Measurements from ENCODE around the gene LIFR.
"Not testable (repeated sequence)": the region's sequence is repeated elsewhere in the genome, so short reads cannot be mapped to it uniquely, and the experiment has no call there.

LIFR gene

DNA sequence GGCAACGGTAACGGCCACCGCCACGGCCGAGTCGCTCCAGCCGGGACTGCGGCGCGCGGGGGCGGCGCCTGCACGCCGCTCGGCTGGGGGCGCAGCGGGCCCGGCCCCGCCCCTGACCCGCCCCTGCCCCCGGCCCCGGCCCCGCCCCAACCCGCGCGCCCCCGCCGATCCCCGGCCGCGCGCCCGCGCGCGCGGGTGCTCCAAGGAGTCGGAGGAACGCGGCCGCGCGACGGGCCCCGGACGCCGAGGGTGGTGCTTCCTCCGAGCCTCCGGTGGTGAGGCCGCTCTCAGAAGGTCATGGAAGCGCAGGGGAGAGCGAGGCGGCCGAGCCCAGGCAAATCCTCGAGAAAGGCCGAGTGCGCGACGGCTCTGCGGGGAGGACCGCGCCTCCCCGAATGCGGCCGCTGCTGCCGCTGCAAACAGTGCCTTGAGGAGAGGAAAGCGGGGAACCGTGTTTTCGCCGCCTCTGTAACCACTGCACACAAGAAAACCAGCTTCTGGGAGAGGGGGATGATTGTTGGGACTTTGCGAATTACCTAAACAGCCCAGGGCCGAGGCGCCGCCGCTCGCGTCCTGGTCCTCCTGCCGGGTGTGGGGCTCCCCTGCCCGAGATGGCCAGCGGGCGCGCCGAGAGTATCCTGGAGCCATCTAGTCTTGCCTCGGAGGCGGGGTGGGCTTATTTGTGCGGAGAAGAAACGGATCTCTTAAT is at the start of gene LIFR:
TSS of gene LIFR (minus strand) at position 48 of the 709 bp plus-strand sequence. CDS start 25,999 bp downstream, outside the sequence.
- DNase-seq (ENCODE audit: low read depth in 2 of 3, low spot score in 1 of 3) = peak; percentile 15 to 45 (median 19)

DNA sequence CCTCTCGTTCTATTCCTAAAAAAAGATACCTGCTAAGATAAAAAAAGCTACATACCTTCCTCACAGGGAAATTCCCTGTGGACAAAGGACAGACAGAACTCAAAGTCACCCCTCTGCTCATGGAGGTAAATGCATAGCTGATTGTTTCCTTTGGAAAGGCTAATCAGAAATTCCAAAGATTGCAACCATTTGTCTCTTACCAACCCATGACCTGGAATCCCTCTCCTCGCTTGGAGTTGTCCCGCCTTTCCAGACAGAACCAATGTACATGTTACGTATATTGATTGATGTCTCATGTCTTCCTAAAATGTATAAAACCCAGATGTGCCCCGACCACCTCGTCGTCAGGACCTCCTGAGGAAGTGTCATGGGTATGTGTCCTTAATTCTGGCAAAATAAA is 49.2 kb upstream of the LIFR start:
- no peak for DNase-seq (ENCODE audit: low read depth in 2 of 3, low spot score in 1 of 3)

DNA sequence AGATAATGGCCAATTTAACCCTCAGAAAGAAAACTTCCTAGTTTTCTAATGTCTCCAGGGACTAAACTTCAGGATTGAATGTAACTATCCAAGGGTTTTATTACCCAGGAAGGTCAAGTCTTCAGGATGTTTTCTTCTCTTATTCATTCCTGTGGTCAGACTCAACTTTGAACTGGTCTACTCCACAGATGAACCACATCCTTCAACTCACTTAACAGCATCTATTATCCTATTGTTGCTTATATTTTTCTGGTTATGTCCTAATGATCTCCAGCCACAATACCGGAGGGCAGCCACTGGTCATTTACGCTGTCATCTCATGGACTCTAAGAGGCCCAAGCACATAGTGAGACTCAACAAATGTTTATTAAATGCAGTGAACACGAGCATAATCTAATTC is 47.2 kb upstream of the LIFR start:
- DNase-seq (ENCODE audit: low read depth in 2 of 3, low spot score in 1 of 3) = no peak

DNA sequence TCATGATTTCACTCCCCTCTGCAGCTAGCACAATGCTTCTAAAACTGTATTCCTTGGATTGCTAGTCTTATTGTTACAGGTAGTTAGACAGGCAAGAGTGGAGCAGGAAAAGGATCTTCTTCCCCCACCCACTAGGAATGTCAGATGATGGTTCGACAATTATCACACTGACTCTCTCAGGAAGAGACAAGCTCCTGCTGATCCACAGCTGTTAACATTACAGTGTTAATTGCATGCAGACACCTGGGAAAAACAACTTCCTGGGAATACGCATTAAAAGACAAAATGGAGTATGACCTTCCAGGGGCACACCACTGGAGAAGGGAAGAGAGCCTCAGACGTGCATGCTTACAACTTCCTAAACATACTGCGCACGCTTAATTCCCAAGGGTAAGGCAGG is 46.2 kb upstream of the LIFR start:
- no peak for DNase-seq (ENCODE audit: low read depth in 2 of 3, low spot score in 1 of 3)

DNA sequence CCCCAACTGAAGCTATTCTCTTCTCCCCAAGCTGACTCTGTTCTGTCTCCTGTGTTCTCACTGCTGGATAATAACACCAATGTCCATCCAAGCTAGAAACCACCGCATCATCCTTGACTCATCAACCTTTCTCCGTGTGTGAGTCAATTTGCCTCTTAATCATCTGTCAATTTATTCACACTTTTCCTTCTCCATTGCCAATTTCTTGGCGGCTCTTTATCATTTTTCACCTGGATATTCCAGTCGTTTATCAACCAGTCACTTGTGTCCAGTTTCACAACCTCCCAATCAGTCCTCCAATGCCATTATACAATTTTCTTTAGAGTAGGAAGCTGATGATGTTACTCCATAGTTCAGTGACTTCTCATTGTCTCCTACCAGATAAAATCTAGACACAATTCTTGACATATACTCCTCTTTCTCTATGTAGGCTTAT is 45.4 kb upstream of the LIFR start:
- no peak for DNase-seq (ENCODE audit: low read depth in 2 of 3, low spot score in 1 of 3)

DNA sequence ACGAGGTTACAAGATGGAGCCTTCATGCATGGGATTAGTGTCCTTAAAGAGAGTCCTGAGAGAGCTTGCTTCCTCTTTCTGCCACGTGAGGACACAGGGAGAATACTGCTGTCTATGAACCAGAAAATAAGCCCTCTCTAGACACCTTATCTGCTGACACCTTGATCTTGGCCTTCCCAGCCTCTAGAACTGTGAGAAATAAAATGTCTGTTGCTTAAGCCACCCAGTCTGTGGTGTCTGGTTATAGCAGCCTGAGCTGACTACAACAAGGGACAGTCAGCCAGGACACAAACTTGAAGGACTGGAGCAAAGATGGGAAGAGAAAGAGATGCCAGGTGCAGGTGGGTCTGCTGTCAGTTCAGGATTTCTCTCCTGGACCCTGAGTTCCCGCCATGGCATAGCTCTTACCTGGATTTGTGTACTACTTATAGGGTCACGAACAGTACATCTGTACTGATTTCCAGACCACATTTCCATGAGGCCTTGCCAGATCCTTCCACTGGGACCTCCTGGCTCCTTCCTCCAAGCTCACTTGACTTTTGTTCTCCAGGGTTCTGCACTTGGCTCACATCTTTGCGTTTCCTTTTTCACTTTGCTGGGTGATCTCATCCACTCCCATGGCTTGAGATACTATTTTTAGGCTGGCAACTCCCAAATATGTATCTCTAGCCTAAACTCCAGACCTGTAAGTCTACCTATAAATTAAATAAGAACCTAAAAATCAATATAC is 44.9 kb upstream of the LIFR start:
- no peak for DNase-seq (ENCODE audit: low read depth in 2 of 3, low spot score in 1 of 3)

DNA sequence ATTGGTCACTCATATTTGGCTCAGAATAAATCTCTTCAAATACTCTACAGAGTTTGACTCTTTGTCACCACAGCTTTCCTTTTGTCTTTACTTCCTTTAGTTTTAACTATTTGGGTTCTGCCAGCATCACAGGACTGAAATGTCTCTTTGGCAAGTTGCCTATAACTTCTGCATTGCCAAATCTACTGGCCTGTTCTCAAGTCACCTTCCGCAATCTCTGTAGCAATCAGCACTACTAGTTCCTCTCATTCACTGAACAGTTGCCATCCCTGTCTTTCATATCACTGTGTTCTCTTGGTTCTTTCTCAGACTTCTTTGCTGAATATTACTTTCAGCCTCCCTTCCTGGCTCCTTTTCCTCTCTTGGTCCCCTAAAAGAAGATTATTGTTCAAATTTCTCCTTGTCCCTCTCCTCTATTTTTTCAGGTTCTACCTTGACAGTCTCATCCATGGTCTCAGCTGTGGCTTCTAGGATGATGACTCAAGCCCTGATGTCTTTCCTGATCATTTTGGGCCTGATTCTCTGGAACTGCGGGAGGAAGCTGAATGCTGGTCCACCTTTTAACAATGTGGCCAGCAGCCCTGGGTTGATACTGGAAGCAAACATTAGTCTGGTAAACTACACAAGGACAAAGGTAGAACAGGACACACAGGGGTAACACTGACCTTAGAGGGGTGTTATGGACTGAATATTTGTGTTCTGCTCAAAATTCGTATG is 44.0 kb upstream of the LIFR start:
- DNase-seq (ENCODE audit: low read depth in 2 of 3, low spot score in 1 of 3) = no peak

- DNase-seq (ENCODE audit: low read depth in 2 of 3, low spot score in 1 of 3) = not testable (repeated sequence)
Measured at GRCh38 chr5:38599751-38600150, 43.3 kb upstream of the LIFR start.

DNA sequence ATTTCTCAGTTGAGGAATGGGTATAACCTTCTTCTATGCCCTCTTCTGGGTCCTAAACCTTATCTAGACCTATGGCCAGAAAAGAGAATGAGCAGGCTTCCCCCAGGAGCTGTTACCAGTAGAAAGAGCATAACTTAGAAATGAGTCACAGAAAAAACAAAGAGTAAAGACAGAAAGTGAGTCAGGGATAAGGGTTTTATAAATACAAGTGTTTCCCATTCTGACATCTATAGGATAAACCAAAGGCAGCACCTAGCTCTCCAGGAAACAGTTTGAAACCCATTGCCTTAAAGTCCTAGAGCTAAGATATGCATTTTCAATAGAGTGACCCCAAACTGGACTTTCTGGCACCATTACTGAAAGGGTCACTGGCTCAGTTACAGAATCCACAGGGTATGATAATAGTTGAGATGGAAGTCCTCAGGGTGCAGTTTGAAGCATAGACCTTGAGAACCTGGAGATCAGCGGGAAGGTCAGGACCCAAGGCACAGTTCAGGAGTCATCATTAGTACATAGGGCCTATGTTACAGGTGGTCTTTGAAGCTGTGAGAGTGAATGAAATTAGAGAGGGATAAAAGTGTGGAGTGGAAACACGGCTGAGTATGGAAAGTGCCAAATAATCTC is 42.7 kb upstream of the LIFR start:
- no peak for DNase-seq (ENCODE audit: low read depth in 2 of 3, low spot score in 1 of 3)

DNA sequence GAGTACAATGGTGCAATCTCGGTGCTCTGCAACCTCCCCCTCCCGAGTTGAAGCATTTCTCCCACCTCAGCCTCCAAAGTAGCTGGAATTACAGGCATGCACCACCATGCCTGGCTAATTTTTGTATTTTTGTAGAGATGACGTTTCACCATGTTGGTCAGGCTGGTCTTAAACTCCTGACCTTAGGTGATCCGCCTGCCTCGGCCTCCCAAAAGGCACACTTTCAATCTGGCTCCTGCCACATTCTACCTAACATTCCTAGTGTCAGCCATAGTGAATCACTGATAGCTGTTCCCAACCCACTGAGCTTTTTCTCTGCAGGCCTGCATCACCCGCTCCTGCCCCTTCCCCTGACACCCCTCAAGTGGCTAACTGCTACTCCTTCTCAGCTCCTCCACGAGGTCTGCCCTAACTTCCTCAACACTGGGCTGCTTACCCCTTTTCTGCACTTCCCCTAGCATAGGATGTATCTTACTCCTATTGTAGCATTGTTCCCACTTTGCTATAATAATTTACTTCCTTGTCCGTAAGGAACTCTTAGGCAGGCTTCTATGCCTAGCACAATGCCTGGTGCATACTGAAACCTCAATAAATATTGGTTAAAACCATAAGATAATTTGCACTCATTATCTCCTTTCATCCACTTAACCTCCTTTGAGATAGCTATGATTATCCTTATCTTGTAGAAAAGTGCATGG is 42.0 kb upstream of the LIFR start:
- no peak for DNase-seq (ENCODE audit: low read depth in 2 of 3, low spot score in 1 of 3)

- DNase-seq (ENCODE audit: low read depth in 2 of 3, low spot score in 1 of 3) = no peak
Measured at GRCh38 chr5:38596981-38597380, 40.5 kb upstream of the LIFR start.

- DNase-seq (ENCODE audit: low read depth in 2 of 3, low spot score in 1 of 3) = no peak
Measured at GRCh38 chr5:38595132-38595745, 38.8 kb upstream of the LIFR start.

- no peak for DNase-seq (ENCODE audit: low read depth in 2 of 3, low spot score in 1 of 3)
Measured at GRCh38 chr5:38593959-38594358, 37.5 kb upstream of the LIFR start.

DNA sequence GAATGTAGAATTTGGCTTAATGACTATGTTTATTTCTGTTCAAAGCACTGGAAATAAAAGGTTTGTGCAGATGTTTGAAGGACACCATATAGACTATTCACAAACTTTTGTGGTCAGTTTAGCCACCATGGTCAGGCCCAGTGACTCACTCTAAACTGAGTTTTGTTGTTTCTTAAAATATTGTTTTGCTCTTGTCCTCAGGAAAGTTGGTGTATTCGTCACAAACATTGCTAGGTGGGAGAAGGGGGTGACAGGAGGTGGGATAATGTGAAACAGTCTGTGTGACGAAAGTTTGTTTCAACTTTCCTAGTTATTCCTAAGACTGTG is 35.0 kb upstream of the LIFR start:
- DNase-seq (ENCODE audit: low read depth in 2 of 3, low spot score in 1 of 3) = no peak

DNA sequence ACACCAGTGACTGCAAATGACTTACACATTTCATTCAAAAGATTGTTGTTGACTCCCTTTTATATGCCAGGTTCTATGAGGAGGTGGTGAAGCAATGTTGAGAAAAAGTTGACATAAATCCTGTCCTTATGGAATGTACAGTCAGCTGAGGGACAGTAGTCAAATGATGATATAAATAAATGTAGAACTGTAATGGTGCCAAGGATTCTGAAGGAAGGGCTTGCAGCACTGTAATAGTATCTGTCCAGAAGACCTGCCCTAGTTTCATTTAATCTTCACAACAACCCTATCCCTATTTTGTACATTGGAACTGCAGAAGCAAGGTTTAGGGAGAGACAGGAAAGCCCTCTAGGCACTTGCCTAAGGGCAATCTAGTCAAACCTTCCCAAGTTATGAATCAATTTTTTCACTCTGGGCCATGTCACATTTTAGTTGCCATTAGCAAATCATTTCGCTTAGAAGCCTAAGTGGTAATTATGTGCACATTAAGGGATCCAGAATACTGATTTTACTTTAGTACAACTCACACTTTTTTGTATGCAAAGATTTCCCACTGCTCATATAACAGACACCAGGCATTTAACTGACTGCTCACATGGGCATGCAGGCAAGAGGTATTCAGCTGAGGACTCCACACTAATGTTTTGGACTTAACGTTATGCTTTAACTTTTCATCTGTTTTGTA is 34.5 kb upstream of the LIFR start:
- DNase-seq (ENCODE audit: low read depth in 2 of 3, low spot score in 1 of 3) = no peak

GRCh38 chr5:38589629-38590028 is 33.2 kb upstream of the LIFR start:
- no peak for DNase-seq (ENCODE audit: low read depth in 2 of 3, low spot score in 1 of 3)

GRCh38 chr5:38585816-38586215 is 29.4 kb upstream of the LIFR start:
- DNase-seq (ENCODE audit: low read depth in 2 of 3, low spot score in 1 of 3) = no peak

GRCh38 chr5:38583500-38583899 is 27.1 kb upstream of the LIFR start:
- DNase-seq (ENCODE audit: low read depth in 2 of 3, low spot score in 1 of 3) = no peak

DNA sequence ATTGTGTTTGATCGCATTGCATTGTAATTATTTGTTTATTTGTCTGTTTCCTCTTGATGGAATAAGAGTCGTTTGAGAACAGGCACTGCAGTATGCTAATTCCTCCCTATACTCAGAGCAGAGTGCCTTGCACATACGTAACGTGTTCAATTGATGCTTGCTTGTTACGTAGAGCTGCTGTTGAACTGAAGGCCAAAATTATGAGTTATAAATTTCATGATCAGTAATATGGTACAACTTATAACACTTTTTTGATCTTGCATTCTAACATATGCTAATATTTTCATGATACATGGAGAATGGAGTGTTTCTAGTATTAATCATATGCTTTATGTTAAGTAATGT is 26.5 kb upstream of the LIFR start:
- DNase-seq (ENCODE audit: low read depth in 2 of 3, low spot score in 1 of 3) = no peak

DNA sequence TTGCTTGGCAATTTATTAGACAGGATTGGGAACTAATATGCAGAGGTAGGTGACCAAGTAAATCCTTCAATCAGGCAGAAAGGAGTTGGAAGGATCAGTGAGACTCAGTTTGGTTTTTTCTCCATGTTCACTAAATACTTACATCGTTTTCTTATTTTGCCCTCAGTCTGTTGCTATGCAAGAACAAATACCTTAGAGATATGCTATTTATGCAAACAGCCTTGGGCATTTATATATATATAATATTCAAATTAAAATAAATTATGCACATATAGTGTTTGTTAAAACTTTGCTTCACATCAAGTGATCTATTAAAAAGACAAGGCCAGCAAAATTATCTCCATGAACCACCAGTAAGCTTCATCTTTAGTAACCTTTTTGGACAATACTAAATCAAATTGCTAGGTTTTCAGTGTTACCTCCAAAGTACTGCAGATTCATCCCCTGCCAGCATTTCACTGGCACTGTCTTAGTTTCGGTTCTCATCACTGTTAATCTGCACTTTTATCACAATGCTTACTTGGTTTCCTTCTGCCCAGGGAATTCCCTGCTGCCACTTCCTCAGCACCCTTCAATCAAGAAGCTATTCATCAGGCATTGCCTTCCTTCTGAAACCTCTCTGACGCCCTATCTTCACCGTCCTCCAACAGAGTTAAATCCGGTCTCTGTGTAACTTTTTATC is 26.0 kb upstream of the LIFR start:
- no peak for DNase-seq (ENCODE audit: low read depth in 2 of 3, low spot score in 1 of 3)

All from stimulated activated CD4-positive, alpha-beta T cell treated with anti-CD3 and anti-CD28 coated beads, Interleukin-12 subunit alpha, Interleukin-12 subunit beta, amount 100 ng/mL, for 48 hours (primary cell).